GM19463 (cell line): Measurements from ENCODE around the gene POLR3G.

Experiments used
- ATAC-seq: cut with Tn5 transposase; IDR thresholded peaks from one replicate; pipeline ENCODE4 v1.9.1; 2021; ENCODE audit warnings: mild to moderate bottlenecking, moderate library complexity; ENCODE audit not compliant: unreplicated experiment

Gene POLR3G

GRCh38 chr5:90474235-90475107 is at the start of gene POLR3G, which contains the start of gene MBLAC2:
TSS of gene POLR3G (plus strand) at chr5:90474864. CDS start at chr5:90485568, 10,704 bp downstream.
TSS of gene MBLAC2 (minus strand) at chr5:90474771. CDS start at chr5:90474292, 479 bp downstream.
- ATAC-seq = peak; percentile 78

GRCh38 chr5:90434116-90434714 is 40.4 kb upstream of the POLR3G start:
- ATAC-seq = peak; percentile 81

- no peak for ATAC-seq
Observed at GRCh38 chr5:90437663-90438062, 37.0 kb upstream of the POLR3G start.

- no peak for ATAC-seq
Observed at GRCh38 chr5:90438100-90438499, 36.6 kb upstream of the POLR3G start.

GRCh38 chr5:90440644-90441043 is 34.0 kb upstream of the POLR3G start:
- ATAC-seq = no peak

GRCh38 chr5:90446961-90447360 is 27.7 kb upstream of the POLR3G start:
- no peak for ATAC-seq

GRCh38 chr5:90461288-90461687 is 13.4 kb upstream of the POLR3G start:
- no peak for ATAC-seq

GRCh38 chr5:90472783-90473395 is 1.8 kb upstream of the POLR3G start:
- ATAC-seq = no peak

- peak; percentile 10 for ATAC-seq
Observed at GRCh38 chr5:90473396-90474234, 1.0 kb upstream of the POLR3G start.

GRCh38 chr5:90475436-90475980 is 844 bp downstream of the POLR3G start:
- ATAC-seq = no peak

- no peak for ATAC-seq
Observed at GRCh38 chr5:90476391-90476790, 1.7 kb downstream of the POLR3G start.

- no peak for ATAC-seq
Observed at GRCh38 chr5:90477073-90477472, 2.4 kb downstream of the POLR3G start.

- no peak for ATAC-seq
Observed at GRCh38 chr5:90477621-90478215, 3.1 kb downstream of the POLR3G start.

GRCh38 chr5:90479611-90480385 is 5.1 kb downstream of the POLR3G start:
- ATAC-seq = no peak

GRCh38 chr5:90480699-90481098 is 6.0 kb downstream of the POLR3G start:
- no peak for ATAC-seq

GRCh38 chr5:90483206-90483605 is 8.5 kb downstream of the POLR3G start:
- no peak for ATAC-seq

GRCh38 chr5:90484540-90484939 is 9.9 kb downstream of the POLR3G start:
- no peak for ATAC-seq

GRCh38 chr5:90488791-90489190 is 14.1 kb downstream of the POLR3G start:
- no peak for ATAC-seq

GRCh38 chr5:90494043-90494442 is 19.4 kb downstream of the POLR3G start:
- ATAC-seq = no peak
